Osteoblast (primary cell): ENCODE measurements around the gene CHN2. TPM values are rescaled to one million over a fixed set of nuclear protein-coding genes. Genes with fewer than 3 reads are reported as not detected.

Source experiments
- DNase-seq: peaks from one replicate; pipeline ENCODE4 v3.0.0; 2011; ENCODE audit warnings: low spot score, mixed read lengths; ENCODE audit not compliant: insufficient read length; ENCODE audit errors: missing footprints
- H2AFZ ChIP-seq: 2 replicates; pipeline ENCODE4 v1.6.0; 2011; ENCODE audit warnings: mild to moderate bottlenecking, low read length
- H3K27ac ChIP-seq: 2 replicates; pipeline ENCODE4 v1.5.1; 2011; ENCODE audit warnings: mild to moderate bottlenecking, low read depth, low read length, moderate library complexity
- H3K27me3 ChIP-seq: 2 replicates; pipeline ENCODE4 v1.6.0; 2012; ENCODE audit warnings: mild to moderate bottlenecking, control low read depth, inconsistent platforms, low read length, moderate library complexity; ENCODE audit not compliant: insufficient read depth
- H3K36me3 ChIP-seq: 2 replicates; pipeline ENCODE4 v1.5.1; 2011; ENCODE audit warnings: mild to moderate bottlenecking, low read length, control low read depth, moderate library complexity; ENCODE audit not compliant: insufficient read depth
- H3K4me1 ChIP-seq: 2 replicates; pipeline ENCODE4 v1.5.1; 2011; ENCODE audit warnings: mild to moderate bottlenecking, low read length, control low read depth, moderate library complexity; ENCODE audit not compliant: insufficient read depth
- H3K4me2 ChIP-seq: 2 replicates; pipeline ENCODE4 v1.6.0; 2011; ENCODE audit warnings: mild to moderate bottlenecking, low read length; ENCODE audit not compliant: insufficient read depth
- H3K4me3 ChIP-seq: fragments of 200-600 bp; sonication (generic); 3 replicates; pipeline ENCODE4 v1.5.1; 2012; ENCODE audit warnings: mild to moderate bottlenecking, low read length, inconsistent platforms; ENCODE audit not compliant: insufficient read depth
- H3K79me2 ChIP-seq: 2 replicates; pipeline ENCODE4 v1.6.0; 2012; ENCODE audit warnings: mild to moderate bottlenecking, low read length, control low read depth, inconsistent platforms; ENCODE audit not compliant: insufficient read depth
- H3K9me3 ChIP-seq: 2 replicates; pipeline ENCODE4 v1.5.1; 2011; ENCODE audit warnings: low read depth, low read length, control low read depth
- H4K20me1 ChIP-seq: 2 replicates; pipeline ENCODE4 v1.6.0; 2012; ENCODE audit warnings: mild to moderate bottlenecking, low read length, control low read depth; ENCODE audit not compliant: insufficient read depth
- total RNA-seq: library from RNA; depleted of rRNA; stranded (reverse); fragments of >200 nt; gene quantifications from 2 replicates; pipeline ENCODE4 v1.2.3, GENCODE V29; 2012
- TF ChIP-seq, protein P1 (sequence below): IDR thresholded peaks from 2 replicates; pipeline ENCODE4 v1.5.1; 2011; ENCODE audit warnings: mild to moderate bottlenecking, low read depth, low read length, moderate library complexity; ENCODE audit errors: extremely low read depth

The CHN2 gene
- total RNA-seq, 1 donor: under 0.01 TPM

- H3K27me3 ChIP-seq: no peaks in the 10 kb centered on the region
- H2AFZ ChIP-seq: no peak overlapping the region
- TF ChIP-seq, protein P1, sequence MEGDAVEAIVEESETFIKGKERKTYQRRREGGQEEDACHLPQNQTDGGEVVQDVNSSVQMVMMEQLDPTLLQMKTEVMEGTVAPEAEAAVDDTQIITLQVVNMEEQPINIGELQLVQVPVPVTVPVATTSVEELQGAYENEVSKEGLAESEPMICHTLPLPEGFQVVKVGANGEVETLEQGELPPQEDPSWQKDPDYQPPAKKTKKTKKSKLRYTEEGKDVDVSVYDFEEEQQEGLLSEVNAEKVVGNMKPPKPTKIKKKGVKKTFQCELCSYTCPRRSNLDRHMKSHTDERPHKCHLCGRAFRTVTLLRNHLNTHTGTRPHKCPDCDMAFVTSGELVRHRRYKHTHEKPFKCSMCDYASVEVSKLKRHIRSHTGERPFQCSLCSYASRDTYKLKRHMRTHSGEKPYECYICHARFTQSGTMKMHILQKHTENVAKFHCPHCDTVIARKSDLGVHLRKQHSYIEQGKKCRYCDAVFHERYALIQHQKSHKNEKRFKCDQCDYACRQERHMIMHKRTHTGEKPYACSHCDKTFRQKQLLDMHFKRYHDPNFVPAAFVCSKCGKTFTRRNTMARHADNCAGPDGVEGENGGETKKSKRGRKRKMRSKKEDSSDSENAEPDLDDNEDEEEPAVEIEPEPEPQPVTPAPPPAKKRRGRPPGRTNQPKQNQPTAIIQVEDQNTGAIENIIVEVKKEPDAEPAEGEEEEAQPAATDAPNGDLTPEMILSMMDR: no peak
- no peaks in the 10 kb centered on the region for H3K9me3 ChIP-seq
- no peaks in the 10 kb centered on the region for H3K79me2 ChIP-seq
- H4K20me1 ChIP-seq: no peaks in the 10 kb centered on the region
- H3K27ac ChIP-seq: no peak overlapping the region
- H3K4me2 ChIP-seq: no peak overlapping the region
- DNase-seq: no peak
- no peaks in the 10 kb centered on the region for H3K36me3 ChIP-seq
- H3K4me1 ChIP-seq: no peaks in the 10 kb centered on the region
- H3K4me3 ChIP-seq: no peak overlapping the region
These were observed 253.3 kb downstream of the CHN2 start for GRCh38 chr7:29447828-29448227.

DNA sequence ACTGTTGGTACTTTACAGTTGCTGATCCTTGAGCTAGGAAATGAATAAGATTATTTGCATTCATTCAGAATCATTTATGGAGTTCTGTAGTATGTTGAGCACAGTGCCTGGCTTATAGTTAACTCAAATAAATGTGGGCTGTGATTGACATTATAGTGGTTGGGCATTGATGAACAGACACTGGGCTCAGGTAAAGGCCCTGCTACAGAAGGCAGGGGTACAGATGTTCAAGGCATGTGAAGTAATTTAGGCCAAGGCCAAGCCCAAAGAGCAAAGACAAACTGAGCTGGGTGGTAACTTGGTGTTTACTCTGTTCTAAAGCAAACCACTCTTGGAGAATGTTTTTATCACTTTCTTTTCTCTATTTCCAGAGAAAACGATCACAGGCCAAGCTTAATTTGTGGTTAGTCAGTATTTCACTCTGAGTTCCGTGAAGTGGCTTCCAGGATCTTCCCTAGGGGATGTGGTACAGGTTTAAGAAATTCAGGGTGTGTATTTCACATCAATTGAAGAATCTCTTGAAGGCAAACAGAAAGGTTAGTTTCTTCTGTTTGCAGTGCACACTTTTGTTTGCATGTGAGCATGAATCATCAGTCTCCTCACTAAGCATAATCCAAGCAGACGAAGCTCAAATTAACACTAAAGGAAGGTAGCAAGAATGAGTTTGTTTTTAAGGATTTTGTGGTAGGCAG lies 255.1 kb downstream of the CHN2 start:
- Histone ChIP-seq H3K36me3 (no peaks in the 10 kb centered on the region), H3K9me3 (no peaks in the 10 kb centered on the region), H3K4me3 (no peak overlapping the region), H3K4me1 (no peaks in the 10 kb centered on the region), H3K4me2 (no peak overlapping the region), H3K79me2 (no peaks in the 10 kb centered on the region), H3K27me3 (no peaks in the 10 kb centered on the region), H3K27ac (no peak overlapping the region), H4K20me1 (no peaks in the 10 kb centered on the region), H2AFZ (no peak overlapping the region)
- TF ChIP-seq, protein P1: no peak
- DNase-seq: no peak

GRCh38 chr7:29453021-29453420 lies 258.4 kb downstream of the CHN2 start:
- Histone ChIP-seq H3K4me2 (no peak overlapping the region), H4K20me1 (no peaks in the 10 kb centered on the region), H3K79me2 (no peaks in the 10 kb centered on the region), H3K9me3 (no peaks in the 10 kb centered on the region), H3K36me3 (no peaks in the 10 kb centered on the region), H3K27ac (no peak overlapping the region), H3K27me3 (no peaks in the 10 kb centered on the region), H2AFZ (no peak overlapping the region), H3K4me1 (no peaks in the 10 kb centered on the region), H3K4me3 (no peak overlapping the region)
- DNase-seq: no peak
- TF ChIP-seq, protein P1: no peak

GRCh38 chr7:29454464-29454863 lies 259.9 kb downstream of the CHN2 start:
- H3K4me2 ChIP-seq: no peak overlapping the region
- no peak overlapping the region for H3K4me3 ChIP-seq
- H3K27ac ChIP-seq: no peak overlapping the region
- peaks cover 2% of the 10 kb centered on the region for H3K27me3 ChIP-seq
- no peaks in the 10 kb centered on the region for H3K4me1 ChIP-seq
- H3K36me3 ChIP-seq: no peaks in the 10 kb centered on the region
- DNase-seq: no peak
- H4K20me1 ChIP-seq: no peaks in the 10 kb centered on the region
- no peak overlapping the region for H2AFZ ChIP-seq
- H3K79me2 ChIP-seq: no peaks in the 10 kb centered on the region
- TF ChIP-seq, protein P1: no peak
- H3K9me3 ChIP-seq: no peaks in the 10 kb centered on the region
